Ovary (tissue), 9 donors: ENCODE results near the gene EIF5A. TPM values are rescaled to one million over a fixed set of nuclear protein-coding genes. Genes with fewer than 3 reads are reported as not detected.

Experiments
- DNase-seq, 5 donors: peaks; one replicate each; pipeline ENCODE4 v3.0.0-alpha.2; 2019 to 2020
- H3K27ac ChIP-seq, 2 donors: fragments of 200-600 bp; one replicate each; pipeline versions ENCODE4 v1.5.1 to v1.8.0; 2019 to 2022
- H3K27me3 ChIP-seq: fragments of 200-600 bp; one replicate; pipeline ENCODE4 v1.8.0; 2022
- H3K36me3 ChIP-seq: fragments of 200-600 bp; sonication (generic); one replicate; pipeline ENCODE4 v1.5.1; 2019
- H3K4me1 ChIP-seq: one replicate; pipeline ENCODE4 v1.8.1; 2013; ENCODE audit warnings: mild to moderate bottlenecking, moderate library complexity; ENCODE audit not compliant: insufficient read depth
- H3K4me3 ChIP-seq: fragments of 200-600 bp; sonication (generic); one replicate; pipeline ENCODE4 v1.5.1; 2017
- H3K9me3 ChIP-seq, 2 donors: fragments of 200-600 bp in 1 of 2; sonication (generic) in 1 of 2; one replicate each; pipeline versions ENCODE4 v1.5.1 to v1.8.1; 2013 to 2019; ENCODE audit warnings: mild to moderate bottlenecking in 1 of 2, moderate library complexity in 1 of 2
- EP300 ChIP-seq: sonication (generic); formaldehyde crosslinking; IDR thresholded peaks from one replicate; pipeline ENCODE4 v1.6.1; 2017; ENCODE audit warnings: antibody characterized with exemption
- POLR2A ChIP-seq: fragments of 450-650 bp; IDR thresholded peaks from one replicate; pipeline ENCODE4 v1.6.1; 2017; ENCODE audit warnings: antibody characterized with exemption, mild to moderate bottlenecking, moderate library complexity
- WGBS, 3 donors: extraction: QIAGEN DNeasy Blood & Tissue Kit in 1 of 3; methylation state at CpG; one replicate each; pipeline versions ENCODE4 v1.1.5 to v1.1.7; 2013 to 2017; 5-methylcytosine and 5-hydroxymethylcytosine counted together
- intact Hi-C, 4 donors: fragments of 100-400 bp; cut with DNase I; formaldehyde crosslinking; loops; one replicate each; pipeline versions ENCODE4 v1.11.0 to v1.15.1; 2022 to 2023
- polyA plus RNA-seq, 2 donors: library from polyadenylated mRNA; stranded (reverse); fragments of 200-250 nt in 1 of 2; fragments of 350-450 nt in 1 of 2; fragmentation: Illumina TruSeq in 1 of 2; extraction: RNeasy Lipid Tissue Mini Kit (QIAGEN cat#74804) in 1 of 2; gene quantifications; one replicate each; pipeline ENCODE4 v1.2.3, GENCODE V29; 2013 to 2014
- total RNA-seq, 7 donors: library from RNA; depleted of rRNA in 2 of 7; stranded (reverse); fragments of >200 nt in 2 of 7; fragmentation: NEBNext Ultra II Directional in 3 of 7; extraction: Animal tissue kit (Norgen Biotek cat#: 25700) in 3 of 7; gene quantifications; one replicate each; pipeline versions ENCODE4 v1.1.0 to v1.2.4, GENCODE V29; 2016 to 2023
- TF ChIP-seq, protein P1 (sequence below), 3 donors: fragments of 450-650 bp in 2 of 3; fragments of 200-600 bp in 1 of 3; IDR thresholded peaks; one replicate each; pipeline versions ENCODE4 v1.5.1 to v1.8.0; 2016 to 2022; ENCODE audit warnings: antibody characterized with exemption in 3 of 3, mild to moderate bottlenecking in 1 of 3
- donor health status: DM: no; HTN: no; CAD: no; lungs with moderate emphysema.
- donor health status: DM: no; HTN: no; CAD: no.
- donor health status: Bipolar disorder and iron deficiency.
- donor health status: DM: yes; HTN: yes; CAD: no.
- donor health status: DM: no; HTN: no; CAD: no.
- donor health status: DM: yes; HTN: yes; CAD: no.

The EIF5A gene
- total and polyA plus RNA-seq, 9 donors, result 55.9 to 302 (median 229) TPM

GRCh38 chr17:7260151-7260550 is 47.3 kb upstream of the EIF5A start:
- intact Hi-C loops, result no loop called here
- no peak overlapping the region for H3K4me3 ChIP-seq

DNA sequence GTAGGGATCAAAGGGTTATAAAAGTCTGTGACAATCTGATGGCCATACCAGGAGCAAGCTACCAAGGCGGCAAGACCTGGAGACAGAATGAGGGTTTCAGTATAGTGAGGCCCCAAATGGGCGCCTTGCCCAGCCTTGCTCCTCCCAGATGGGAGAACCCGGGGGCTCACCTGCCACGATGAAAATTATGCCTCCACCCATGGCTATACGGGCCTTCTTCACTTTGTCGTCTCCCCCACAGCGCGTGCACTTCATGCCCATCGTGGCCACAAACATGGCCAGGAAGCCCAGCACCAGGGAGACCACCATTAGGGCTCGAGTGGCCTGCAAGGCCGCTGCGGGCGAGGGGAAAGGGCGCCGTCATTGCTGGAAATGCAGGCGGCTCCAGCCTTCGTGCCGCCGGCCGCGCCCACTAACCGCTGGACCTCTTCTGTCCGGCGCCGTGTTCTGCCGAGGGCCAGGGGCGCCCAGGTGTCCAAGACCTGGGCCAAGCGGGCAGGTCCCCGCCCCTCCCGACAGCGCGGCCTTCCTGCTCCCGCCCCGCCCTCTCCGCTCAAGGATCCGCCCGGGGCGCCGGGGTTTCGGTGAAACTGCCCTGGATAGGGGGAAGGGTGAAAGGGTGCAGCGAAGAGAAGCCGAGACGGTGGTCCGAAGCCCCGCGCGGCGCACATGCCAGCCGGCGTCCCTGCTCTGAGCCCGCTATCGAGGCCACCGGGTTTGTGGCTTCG is 46.6 kb upstream of the EIF5A start:
- Histone ChIP-seq H3K4me3 (peak overlapping the region; percentile 33), H3K4me1 (peaks cover 11% of the 10 kb centered on the region), H3K36me3 (no peaks in the 10 kb centered on the region), H3K27me3 (peaks cover 7% of the 10 kb centered on the region), H3K9me3 (no peaks in the 10 kb centered on the region), H3K27ac (no peak overlapping the region)
- WGBS, 3 donors, result 4 to 5% (median 5%) methylated on average over 37 to 54 of the region's 54 CpGs
- DNase-seq, result peak in 1 of 5 donors; percentile 29
- TF ChIP-seq POLR2A, result no peak
- TF ChIP-seq, protein P1, sequence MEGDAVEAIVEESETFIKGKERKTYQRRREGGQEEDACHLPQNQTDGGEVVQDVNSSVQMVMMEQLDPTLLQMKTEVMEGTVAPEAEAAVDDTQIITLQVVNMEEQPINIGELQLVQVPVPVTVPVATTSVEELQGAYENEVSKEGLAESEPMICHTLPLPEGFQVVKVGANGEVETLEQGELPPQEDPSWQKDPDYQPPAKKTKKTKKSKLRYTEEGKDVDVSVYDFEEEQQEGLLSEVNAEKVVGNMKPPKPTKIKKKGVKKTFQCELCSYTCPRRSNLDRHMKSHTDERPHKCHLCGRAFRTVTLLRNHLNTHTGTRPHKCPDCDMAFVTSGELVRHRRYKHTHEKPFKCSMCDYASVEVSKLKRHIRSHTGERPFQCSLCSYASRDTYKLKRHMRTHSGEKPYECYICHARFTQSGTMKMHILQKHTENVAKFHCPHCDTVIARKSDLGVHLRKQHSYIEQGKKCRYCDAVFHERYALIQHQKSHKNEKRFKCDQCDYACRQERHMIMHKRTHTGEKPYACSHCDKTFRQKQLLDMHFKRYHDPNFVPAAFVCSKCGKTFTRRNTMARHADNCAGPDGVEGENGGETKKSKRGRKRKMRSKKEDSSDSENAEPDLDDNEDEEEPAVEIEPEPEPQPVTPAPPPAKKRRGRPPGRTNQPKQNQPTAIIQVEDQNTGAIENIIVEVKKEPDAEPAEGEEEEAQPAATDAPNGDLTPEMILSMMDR (IDR thresholded peaks at IDR 0.05), result no peak
- no peak for TF ChIP-seq EP300
- intact Hi-C loops, result no loop called here

More at GRCh38 chr17:7260151-7260550, 47.3 kb upstream of the EIF5A start:
- Histone ChIP-seq H3K27me3 (peaks cover 7% of the 10 kb centered on the region), H3K9me3 (no peaks in the 10 kb centered on the region), H3K27ac (no peak overlapping the region), H3K4me1 (peaks cover 11% of the 10 kb centered on the region), H3K36me3 (no peaks in the 10 kb centered on the region)
- 73 to 88% (median 80%) methylated on average over 4 of the region's 4 CpGs for WGBS, 3 donors
- no peak for DNase-seq
- no peak for TF ChIP-seq EP300
- TF ChIP-seq, protein P1 (IDR thresholded peaks at IDR 0.05), result no peak

- Histone ChIP-seq H3K4me1 (peaks cover 11% of the 10 kb centered on the region), H3K27me3 (peaks cover 7% of the 10 kb centered on the region), H3K4me3 (peak overlapping the region; percentile 33), H3K27ac (no peak overlapping the region), H3K9me3 (no peaks in the 10 kb centered on the region), H3K36me3 (no peaks in the 10 kb centered on the region)
- DNase-seq, result no peak
- TF ChIP-seq EP300 (no peak), POLR2A (no peak)
- TF ChIP-seq, protein P1 (IDR thresholded peaks at IDR 0.05), result no peak
- intact Hi-C loops, result no loop called here
- 5 to 7% (median 7%) methylated on average over 40 to 71 of the region's 71 CpGs for WGBS, 3 donors
Measured at GRCh38 chr17:7261379-7262191, 45.8 kb upstream of the EIF5A start.

DNA sequence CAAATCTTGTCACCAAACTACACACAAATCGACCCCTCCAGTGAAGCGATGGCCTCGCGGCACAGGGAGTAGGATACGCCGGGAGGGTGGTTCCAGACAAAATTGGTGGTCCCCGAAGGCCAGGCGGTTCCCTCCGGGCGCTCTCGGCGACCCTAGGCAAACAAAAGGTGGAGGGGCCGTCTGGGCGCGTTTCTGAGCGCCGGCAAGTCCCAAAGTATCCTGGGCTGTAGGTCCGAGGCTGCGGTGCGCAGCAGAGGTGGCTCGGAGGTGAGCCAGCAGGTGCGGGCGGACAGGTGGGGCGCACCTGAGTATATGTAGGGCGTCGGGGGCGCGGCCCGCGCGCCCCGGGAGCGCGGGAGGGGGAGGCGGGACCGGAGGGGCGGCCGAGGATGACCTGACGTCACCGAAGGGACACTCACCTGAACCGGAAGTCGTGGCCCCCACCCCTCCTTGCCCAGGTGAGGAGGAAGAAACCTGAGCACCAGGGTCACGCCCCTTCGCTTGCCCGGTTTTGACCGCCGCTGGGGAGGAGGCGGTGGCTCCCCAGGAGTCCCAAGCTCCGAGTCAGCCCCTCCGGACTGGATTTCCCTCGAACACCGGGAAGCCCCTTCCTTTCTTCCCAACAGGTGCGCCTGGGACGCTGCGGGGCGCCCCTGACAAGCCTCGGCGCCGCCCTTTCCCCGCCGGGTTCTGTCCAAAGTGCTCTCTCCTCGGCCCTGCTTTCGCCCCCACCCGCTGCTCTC is 45.1 kb upstream of the EIF5A start, which contains the start of gene CLDN7:
TSS of gene CLDN7 (minus strand) at position 287 of the 743 bp plus-strand sequence. CDS start 435 bp downstream, outside the sequence.
- Histone ChIP-seq H3K4me1 (peaks cover 11% of the 10 kb centered on the region), H3K27ac (no peak within 1 kb of the TSS), H3K27me3 (peaks cover 7% of the 10 kb centered on the region), H3K4me3 (peak within 1 kb of the TSS; percentile 33), H3K9me3 (no peaks in the 10 kb centered on the region), H3K36me3 (no peaks in the 10 kb centered on the region)
- peak in 1 of 5 donors; percentile 23 for DNase-seq
- intact Hi-C loops, result no loop called here
- 4 to 5% (median 4%) methylated on average over 57 to 64 of the region's 64 CpGs for WGBS, 3 donors
- TF ChIP-seq, protein P1 (IDR thresholded peaks at IDR 0.05), result no peak
- TF ChIP-seq EP300 (no peak), POLR2A (no peak)
